Measurements from ENCODE around the gene EXOC3L2.

DNA sequence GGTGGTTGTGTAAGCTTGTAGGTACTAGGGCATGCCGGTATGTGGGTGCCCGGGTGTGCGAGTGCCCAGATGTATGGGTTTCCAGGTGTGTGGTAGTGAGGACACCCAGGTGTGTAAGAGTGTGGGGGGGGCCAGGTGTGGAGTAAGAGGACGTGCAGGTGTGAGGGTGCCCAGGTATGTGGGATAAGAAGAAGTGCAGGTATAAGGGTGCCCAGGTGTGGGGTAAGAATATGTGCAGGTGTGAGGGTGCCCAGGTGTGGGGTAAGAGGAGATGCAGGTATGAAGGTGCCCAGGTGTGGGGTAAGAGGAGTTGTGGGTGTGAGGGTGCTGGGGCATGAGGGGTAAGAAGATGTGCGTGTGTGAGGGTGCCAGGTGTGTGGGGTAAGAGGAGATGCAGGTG, 20.2 kb upstream of the EXOC3L2 start:
- TF ChIP-seq CTCF (IDR thresholded peaks at IDR 0.05): no peak
- no peak for TF ChIP-seq ZFX (IDR thresholded peaks at IDR 0.05; ENCODE audit: borderline replicate concordance)

All from 22Rv1 (cell line).